Measurements from ENCODE around the gene METAP2. TPM values are rescaled to one million over a fixed set of nuclear protein-coding genes. Genes with fewer than 3 reads are reported as not detected.

Gene METAP2
- total RNA-seq, 1 donor from 2014 or later = 62.2 TPM

DNA sequence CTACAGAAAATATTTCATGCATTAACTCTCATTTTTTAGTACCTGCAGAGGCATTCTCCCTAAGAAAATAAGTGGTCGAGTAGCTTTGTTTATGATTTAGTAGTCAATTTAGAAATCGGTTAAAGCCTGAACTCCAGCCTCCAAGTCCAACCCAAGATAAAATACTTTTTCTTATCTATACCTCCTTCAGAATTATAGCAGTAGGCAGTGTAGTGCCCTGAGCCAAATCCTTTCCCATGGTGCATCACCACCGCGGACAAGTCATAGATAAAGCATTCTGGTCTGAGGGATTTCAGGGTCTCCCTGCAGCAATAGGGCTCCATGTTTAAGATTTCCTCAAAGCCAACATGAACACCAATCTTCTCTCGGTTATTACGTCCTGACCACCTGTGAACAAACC is 46.9 kb downstream of the METAP2 start:
- no peak overlapping the region for H3K4me3 ChIP-seq (ENCODE audit: low read depth, low read length)
- no peaks in the 10 kb centered on the region for H3K36me3 ChIP-seq (ENCODE audit: control insufficient read depth, insufficient read depth, low read length)
- no peak for DNase-seq (ENCODE audit: low read depth)
- H3K27me3 ChIP-seq (ENCODE audit: control insufficient read depth, insufficient read depth, low read length) = no peaks in the 10 kb centered on the region
- TF ChIP-seq, protein P1, sequence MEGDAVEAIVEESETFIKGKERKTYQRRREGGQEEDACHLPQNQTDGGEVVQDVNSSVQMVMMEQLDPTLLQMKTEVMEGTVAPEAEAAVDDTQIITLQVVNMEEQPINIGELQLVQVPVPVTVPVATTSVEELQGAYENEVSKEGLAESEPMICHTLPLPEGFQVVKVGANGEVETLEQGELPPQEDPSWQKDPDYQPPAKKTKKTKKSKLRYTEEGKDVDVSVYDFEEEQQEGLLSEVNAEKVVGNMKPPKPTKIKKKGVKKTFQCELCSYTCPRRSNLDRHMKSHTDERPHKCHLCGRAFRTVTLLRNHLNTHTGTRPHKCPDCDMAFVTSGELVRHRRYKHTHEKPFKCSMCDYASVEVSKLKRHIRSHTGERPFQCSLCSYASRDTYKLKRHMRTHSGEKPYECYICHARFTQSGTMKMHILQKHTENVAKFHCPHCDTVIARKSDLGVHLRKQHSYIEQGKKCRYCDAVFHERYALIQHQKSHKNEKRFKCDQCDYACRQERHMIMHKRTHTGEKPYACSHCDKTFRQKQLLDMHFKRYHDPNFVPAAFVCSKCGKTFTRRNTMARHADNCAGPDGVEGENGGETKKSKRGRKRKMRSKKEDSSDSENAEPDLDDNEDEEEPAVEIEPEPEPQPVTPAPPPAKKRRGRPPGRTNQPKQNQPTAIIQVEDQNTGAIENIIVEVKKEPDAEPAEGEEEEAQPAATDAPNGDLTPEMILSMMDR (IDR thresholded peaks at IDR 0.05; ENCODE audit: insufficient read depth, low read length, poor library complexity, severe bottlenecking) = no peak

DNA sequence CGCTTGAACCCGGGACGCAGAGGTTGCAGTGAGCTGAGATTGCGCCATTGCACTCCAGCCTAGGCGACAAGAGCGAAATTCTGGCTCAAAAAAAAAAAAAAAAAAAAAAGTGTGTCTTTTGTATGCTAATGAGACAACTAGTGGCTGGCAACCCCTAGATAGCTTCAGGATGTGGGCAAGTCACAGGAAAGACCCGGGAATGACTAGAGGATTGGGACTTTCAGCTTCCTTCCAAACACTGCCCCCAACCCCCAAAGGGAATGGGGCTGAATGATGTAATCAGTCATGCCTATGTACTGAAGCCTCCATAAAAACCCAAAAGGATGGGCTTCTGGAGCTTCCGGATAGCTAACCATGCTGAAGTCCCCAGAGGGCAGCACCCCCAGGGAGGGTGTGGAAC is 48.7 kb downstream of the METAP2 start:
- Histone ChIP-seq H3K36me3 (ENCODE audit: control insufficient read depth, insufficient read depth, low read length) (no peaks in the 10 kb centered on the region), H3K27me3 (ENCODE audit: control insufficient read depth, insufficient read depth, low read length) (no peaks in the 10 kb centered on the region), H3K4me3 (ENCODE audit: low read depth, low read length) (no peak overlapping the region)
- no peak for DNase-seq (ENCODE audit: low read depth)
- TF ChIP-seq, protein P1 (IDR thresholded peaks at IDR 0.05; ENCODE audit: insufficient read depth, low read length, poor library complexity, severe bottlenecking) = no peak

DNA sequence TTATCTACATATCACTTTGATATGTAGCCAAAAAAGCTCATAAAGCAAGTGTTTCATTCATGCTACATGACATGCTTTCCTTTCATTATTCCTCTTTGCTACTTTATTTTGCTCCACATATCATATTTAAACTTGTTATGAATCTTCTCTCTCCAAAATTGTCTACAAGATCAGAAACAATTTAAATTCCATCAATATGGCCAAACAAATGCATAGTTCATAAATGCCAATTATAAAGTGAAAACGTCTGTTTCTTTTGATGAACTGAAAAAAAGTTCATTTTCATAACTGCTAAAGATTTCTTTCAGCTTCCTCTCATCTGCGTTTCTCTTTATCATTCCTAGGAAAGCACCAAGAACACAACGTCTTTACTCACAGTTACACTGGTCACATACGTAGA is 54.5 kb downstream of the METAP2 start:
- no peak overlapping the region for H3K4me3 ChIP-seq (ENCODE audit: low read depth, low read length)
- H3K36me3 ChIP-seq (ENCODE audit: control insufficient read depth, insufficient read depth, low read length) = no peaks in the 10 kb centered on the region
- TF ChIP-seq, protein P1 (IDR thresholded peaks at IDR 0.05; ENCODE audit: insufficient read depth, low read length, poor library complexity, severe bottlenecking) = no peak
- no peaks in the 10 kb centered on the region for H3K27me3 ChIP-seq (ENCODE audit: control insufficient read depth, insufficient read depth, low read length)
- DNase-seq (ENCODE audit: low read depth) = no peak

DNA sequence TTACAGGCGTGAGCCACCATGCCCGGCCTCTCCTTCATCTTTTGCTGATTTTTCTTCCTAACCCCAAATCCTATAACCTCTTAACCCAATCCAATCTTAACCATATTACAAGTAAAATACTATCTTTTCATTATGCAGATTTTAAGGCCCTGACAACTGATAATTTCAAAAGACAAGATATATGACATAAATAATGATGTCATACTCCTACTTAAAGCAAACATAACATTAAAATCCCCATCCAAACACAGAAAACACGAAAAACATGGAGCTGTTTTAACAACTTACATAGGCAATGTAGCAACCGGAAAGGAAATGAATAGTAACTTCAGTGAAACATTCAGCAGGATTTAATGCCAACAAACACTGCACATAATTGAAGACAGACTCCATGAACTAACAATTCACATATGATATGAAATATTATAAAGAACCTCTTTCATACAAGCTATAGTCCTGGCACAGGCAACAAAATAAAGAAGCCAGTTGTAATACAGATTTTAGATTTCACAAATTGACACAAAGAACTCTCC is 55.8 kb downstream of the METAP2 start:
- Histone ChIP-seq H3K4me3 (ENCODE audit: low read depth, low read length) (no peak overlapping the region), H3K27me3 (ENCODE audit: control insufficient read depth, insufficient read depth, low read length) (no peaks in the 10 kb centered on the region)
- TF ChIP-seq, protein P1 (IDR thresholded peaks at IDR 0.05; ENCODE audit: insufficient read depth, low read length, poor library complexity, severe bottlenecking) = no peak

DNA sequence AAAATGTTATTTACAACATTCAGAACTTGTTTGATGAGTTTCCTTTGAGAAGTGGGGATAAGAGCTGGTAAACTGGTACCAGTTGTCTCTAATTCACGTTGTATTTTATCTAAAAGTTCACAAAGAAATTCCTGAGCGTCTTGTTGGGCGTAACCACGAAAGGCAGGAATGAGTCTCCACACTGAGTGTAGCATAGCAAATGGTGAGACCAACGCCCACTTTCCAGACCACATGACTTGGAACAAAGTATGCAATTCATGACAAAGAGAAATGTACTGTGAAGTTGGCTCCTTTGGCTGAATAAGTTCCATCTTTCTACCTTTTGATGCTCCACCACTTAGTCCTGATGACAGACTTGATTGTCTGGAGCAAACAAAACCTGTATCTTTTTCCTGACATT is 58.9 kb downstream of the METAP2 start:
- Histone ChIP-seq H3K4me3 (ENCODE audit: low read depth, low read length) (no peak overlapping the region), H3K27me3 (ENCODE audit: control insufficient read depth, insufficient read depth, low read length) (no peaks in the 10 kb centered on the region), H3K36me3 (ENCODE audit: control insufficient read depth, insufficient read depth, low read length) (no peaks in the 10 kb centered on the region)
- TF ChIP-seq, protein P1 (IDR thresholded peaks at IDR 0.05; ENCODE audit: insufficient read depth, low read length, poor library complexity, severe bottlenecking) = no peak
- DNase-seq (ENCODE audit: low read depth) = no peak

More for the DNA sequence above, 55.8 kb downstream of the METAP2 start:
- no peak for DNase-seq (ENCODE audit: low read depth)
- no peaks in the 10 kb centered on the region for H3K36me3 ChIP-seq (ENCODE audit: control insufficient read depth, insufficient read depth, low read length)

DNA sequence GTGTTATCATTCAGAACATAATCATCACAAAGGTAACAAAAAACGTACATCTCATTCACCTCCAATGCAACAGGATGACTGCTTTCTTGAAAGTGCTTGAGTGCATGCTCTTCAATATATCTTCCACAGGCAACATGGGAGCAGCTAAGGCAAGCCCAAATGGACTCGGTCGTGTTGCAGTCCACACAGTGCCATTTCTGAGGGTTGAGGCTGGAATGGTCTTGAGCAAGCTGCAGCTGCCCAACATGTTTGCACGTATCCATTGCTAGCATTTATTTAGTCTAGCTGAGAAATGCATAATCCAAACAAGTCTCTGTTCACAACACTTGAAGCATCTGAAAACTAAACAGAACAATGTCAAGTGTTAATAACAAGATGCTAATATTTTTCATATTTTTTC is 60.0 kb downstream of the METAP2 start:
- TF ChIP-seq, protein P1 (IDR thresholded peaks at IDR 0.05; ENCODE audit: insufficient read depth, low read length, poor library complexity, severe bottlenecking) = no peak
- no peak for DNase-seq (ENCODE audit: low read depth)

More for the DNA sequence above, 60.0 kb downstream of the METAP2 start:
- no peak overlapping the region for H3K4me3 ChIP-seq (ENCODE audit: low read depth, low read length)
- H3K36me3 ChIP-seq (ENCODE audit: control insufficient read depth, insufficient read depth, low read length) = no peaks in the 10 kb centered on the region
- no peaks in the 10 kb centered on the region for H3K27me3 ChIP-seq (ENCODE audit: control insufficient read depth, insufficient read depth, low read length)
